Endothelial cell of umbilical vein (primary cell): Measurements from ENCODE around the gene ACVR2B. TPM values are rescaled to one million over a fixed set of nuclear protein-coding genes. Genes with fewer than 3 reads are reported as not detected.

Experiments used
- BruUV-seq: library from RNA; stranded (reverse); fragments of 400-500 nt; replicated peaks from 2 replicates; lab custom pipeline; 2021; lab: Mats Ljungman, UMichigan
- CTCF ChIA-PET: fragments of 300-600, 350-600 bp; sonication (Branson Sonifier 250); formaldehyde crosslinking; loops from one replicate; lab custom pipeline; 2021; ENCODE audit warnings: antibody characterized with exemption, inconsistent platforms; lab: Charles Lee
- POLR2A ChIA-PET: fragments of 300-600, 350-600 bp; sonication (Branson Sonifier 250); formaldehyde crosslinking; loops from one replicate; lab custom pipeline; 2021; ENCODE audit warnings: antibody characterized with exemption, inconsistent platforms; lab: Charles Lee
- DNase-seq: peaks from one replicate; pipeline ENCODE4 v3.0.0-alpha.2; 2011; ENCODE audit warnings: low read depth, low spot score
- FAIRE-seq: peaks from 2 replicates; lab custom pipeline; 2011; peaks lifted over from hg19 to GRCh38; lab: Jason Lieb, UNC
- H2AFZ ChIP-seq: 2 replicates; pipeline ENCODE4 v1.6.0; 2012; ENCODE audit warnings: low read depth, low read length, control low read depth, inconsistent platforms
- H3K27ac ChIP-seq: 2 replicates; pipeline ENCODE4 v1.5.1; 2011; ENCODE audit warnings: low read depth, mild to moderate bottlenecking, control low read depth, low read length, moderate library complexity; ENCODE audit not compliant: insufficient read depth
- H3K27me3 ChIP-seq, 2 experiments: 2 replicates each; pipeline versions ENCODE4 v1.6.0 to v1.6.1; 2011; ENCODE audit warnings: low read length in 2 of 2, mixed read lengths in 1 of 2; ENCODE audit not compliant: control insufficient read depth in 2 of 2, insufficient read depth in 2 of 2
- H3K36me3 ChIP-seq, 2 experiments: 2 replicates in 1 of 2; 3 replicates in 1 of 2; pipeline ENCODE4 v1.5.1; 2011; ENCODE audit warnings: low read length in 2 of 2, mild to moderate bottlenecking in 1 of 2, moderate library complexity in 1 of 2; ENCODE audit not compliant: control insufficient read depth in 2 of 2, insufficient read depth in 2 of 2; ENCODE audit errors: extremely low read depth in 1 of 2
- H3K4me1 ChIP-seq: 3 replicates; pipeline ENCODE4 v1.5.1; 2011; ENCODE audit warnings: mild to moderate bottlenecking, low read length; ENCODE audit not compliant: control insufficient read depth, insufficient read depth; ENCODE audit errors: extremely low read depth
- H3K4me2 ChIP-seq: 2 replicates; pipeline ENCODE4 v1.6.1; 2011; ENCODE audit warnings: low read length, control low read depth, mixed read lengths; ENCODE audit not compliant: insufficient read depth
- H3K4me3 ChIP-seq, 3 experiments: fragments of 200-600 bp in 1 of 3; sonication (generic), shearing (Covaris generic) in 1 of 3; replicated peaks in 1 of 3; 2 replicates each; pipeline ENCODE4 v1.5.1; 2011 to 2016; ENCODE audit warnings: control low read depth in 3 of 3, low read length in 3 of 3, mild to moderate bottlenecking in 2 of 3, inconsistent platforms in 1 of 3, low read depth in 1 of 3, moderate library complexity in 1 of 3; ENCODE audit not compliant: insufficient read depth in 1 of 3
- H3K79me2 ChIP-seq: 2 replicates; pipeline ENCODE4 v1.6.0; 2012; ENCODE audit warnings: low read length, inconsistent platforms; ENCODE audit not compliant: control insufficient read depth, insufficient read depth
- H3K9ac ChIP-seq: replicated peaks from 2 replicates; pipeline ENCODE3; 2011; ENCODE audit warnings: low read length, control low read depth; ENCODE audit not compliant: insufficient read depth; ENCODE audit errors: extremely low read depth
- H3K9me1 ChIP-seq: replicated peaks from 3 replicates; pipeline ENCODE4 v1.6.0; 2011; ENCODE audit warnings: mild to moderate bottlenecking, low read length; ENCODE audit not compliant: control insufficient read depth, insufficient read depth; ENCODE audit errors: extremely low read depth
- H3K9me3 ChIP-seq: replicated peaks from 2 replicates; pipeline ENCODE4 v1.5.1; 2012; ENCODE audit warnings: low read length, inconsistent platforms; ENCODE audit not compliant: control insufficient read depth, insufficient read depth
- H4K20me1 ChIP-seq: replicated peaks from 2 replicates; pipeline ENCODE3; 2011; ENCODE audit warnings: mild to moderate bottlenecking, low read length; ENCODE audit not compliant: control insufficient read depth, insufficient read depth; ENCODE audit errors: extremely low read depth
- CTCF ChIP-seq, 2 donors: IDR thresholded peaks; 1 replicate in 1 of 2; 2 replicates in 1 of 2; pipeline ENCODE4 v1.5.1; 2011; ENCODE audit warnings: low read length in 2 of 2, mild to moderate bottlenecking in 2 of 2, moderate library complexity in 2 of 2, control low read depth in 1 of 2, inconsistent platforms in 1 of 2, low read depth in 1 of 2; ENCODE audit not compliant: insufficient read depth in 1 of 2; ENCODE audit errors: extremely low read depth in 1 of 2
- EZH2 ChIP-seq: IDR thresholded peaks from 2 replicates; pipeline ENCODE4 v1.6.1; 2012; ENCODE audit warnings: borderline replicate concordance, low read depth, mild to moderate bottlenecking, moderate library complexity, low read length, inconsistent platforms; ENCODE audit not compliant: severe bottlenecking
- FOS ChIP-seq: IDR thresholded peaks from 2 replicates; pipeline ENCODE4 v1.6.1; 2011; ENCODE audit warnings: mild to moderate bottlenecking, low read length, moderate library complexity, borderline replicate concordance; ENCODE audit not compliant: insufficient read depth
- GATA2 ChIP-seq: IDR thresholded peaks from 2 replicates; pipeline ENCODE4 v1.7.0; 2011; ENCODE audit warnings: low read depth, mild to moderate bottlenecking, moderate library complexity, mixed read lengths, low read length; ENCODE audit not compliant: insufficient read length, insufficient read depth
- JUN ChIP-seq: IDR thresholded peaks from 2 replicates; pipeline ENCODE4 v1.6.1; 2011; ENCODE audit warnings: borderline replicate concordance, low read depth; ENCODE audit not compliant: insufficient read length, insufficient read depth
- MAX ChIP-seq: IDR thresholded peaks from 2 replicates; pipeline ENCODE4 v1.6.1; 2011; ENCODE audit not compliant: insufficient read depth, insufficient read length
- MYC ChIP-seq: IDR thresholded peaks from one replicate; pipeline ENCODE4 v1.6.1; 2011; ENCODE audit warnings: mild to moderate bottlenecking, low read depth, low read length
- POLR2A ChIP-seq: IDR thresholded peaks from 2 replicates; pipeline ENCODE4 v1.6.1; 2012; ENCODE audit warnings: low read depth, mild to moderate bottlenecking, control low read depth, low read length
- POLR2AphosphoS5 ChIP-seq: IDR thresholded peaks from 2 replicates; pipeline ENCODE4 v1.6.1; 2012; ENCODE audit warnings: low read depth, mild to moderate bottlenecking, control low read depth, low read length, moderate library complexity; ENCODE audit not compliant: insufficient read depth
- dilution Hi-C: fragments of 300-500 bp; cut with MboI; formaldehyde crosslinking; loops from one replicate; pipeline ENCODE4 v1.15.0; 2019; ENCODE audit warnings: low sequenced_read_pairs; ENCODE audit not compliant: extremely low pct_ligation_motif_present
- intact Hi-C: fragments of 100-400 bp; cut with micrococcal nuclease; formaldehyde crosslinking; loops from one replicate; pipeline ENCODE4 v1.10.0; 2022
- polyA plus RNA-seq, 4 experiments: library from polyadenylated mRNA; depleted of rRNA in 3 of 4; stranded (reverse) in 3 of 4; unstranded in 1 of 4; fragments of >200 nt; gene quantifications; 2 replicates each; pipeline versions ENCODE4 v1.2.1 to v1.2.3, GENCODE V29; 2011 to 2012; ENCODE audit warnings: missing spikeins in 1 of 4
- total RNA-seq: library from RNA; stranded (reverse); gene quantifications from 2 replicates; pipeline ENCODE4 v1.2.3, GENCODE V29; 2021

Gene ACVR2B
- total and polyA plus RNA-seq, 2 donors (not counting 3 experiments of a cell fraction or from before 2014, with no cell fraction given): 2.0 to 4.9 TPM

DNA sequence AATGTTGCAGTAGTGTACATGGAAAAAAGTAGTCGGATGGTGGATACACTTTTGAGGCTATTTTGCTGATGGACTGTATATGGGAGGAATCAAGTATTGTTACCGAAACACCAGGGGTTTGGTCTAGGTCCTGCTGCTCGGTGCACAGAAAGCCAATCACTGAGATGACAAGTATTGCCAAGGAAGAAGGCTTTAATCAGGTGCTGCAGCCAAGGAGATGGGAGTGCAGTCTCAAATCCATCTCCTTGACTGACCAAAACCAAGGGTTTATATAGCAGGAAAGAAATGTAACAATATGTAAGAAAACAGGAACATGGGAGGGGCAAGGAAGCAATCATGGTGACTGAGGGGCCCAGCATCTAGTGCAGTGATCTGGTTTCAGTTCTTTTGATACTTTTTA is 2.8 kb upstream of the ACVR2B start:
- POLR2A ChIA-PET: no interaction called here

More for the DNA sequence above, 2.8 kb upstream of the ACVR2B start:
- Histone ChIP-seq H3K4me1 (no peaks in the 10 kb centered on the region), H3K9me3 (no peaks in the 10 kb centered on the region), H3K4me2 (no peak overlapping the region), H3K27me3 (no peaks in the 10 kb centered on the region), H2AFZ (no peak overlapping the region), H3K4me3 (no peak overlapping the region), H3K36me3 (no peaks in the 10 kb centered on the region), H4K20me1 (no peaks in the 10 kb centered on the region), H3K9ac (no peak overlapping the region), H3K9me1 (no peaks in the 10 kb centered on the region), H3K27ac (no peak overlapping the region), H3K79me2 (no peaks in the 10 kb centered on the region)
- FAIRE-seq (no peak), DNase-seq (no peak)
- TF ChIP-seq EZH2: no peak
- TF ChIP-seq POLR2AphosphoS5: no peak
- TF ChIP-seq CTCF (IDR thresholded peaks at IDR 0.05; ENCODE audit: extremely low read depth in 1 of 2, insufficient read depth in 1 of 2, low read depth in 1 of 2, low read length in 2 of 2): no peak
- TF ChIP-seq FOS: no peak
- TF ChIP-seq MAX: no peak
- no peak for TF ChIP-seq GATA2
- TF ChIP-seq MYC: no peak
- TF ChIP-seq JUN: no peak
- no peak for TF ChIP-seq POLR2A
- intact Hi-C loops (no loop called here), dilution Hi-C loops (no loop called here)
- CTCF ChIA-PET: no interaction called here
- BruUV-seq: no TSS peak
